HPDE6-E6E7 (cell line): ENCODE results near the gene SLC4A1.

ENCODE experiments used
- DNase-seq: peaks from one replicate; pipeline ENCODE4 v3.0.0; 2011; ENCODE audit warnings: missing footprints; ENCODE audit errors: extremely low spot score

SLC4A1 gene

DNA sequence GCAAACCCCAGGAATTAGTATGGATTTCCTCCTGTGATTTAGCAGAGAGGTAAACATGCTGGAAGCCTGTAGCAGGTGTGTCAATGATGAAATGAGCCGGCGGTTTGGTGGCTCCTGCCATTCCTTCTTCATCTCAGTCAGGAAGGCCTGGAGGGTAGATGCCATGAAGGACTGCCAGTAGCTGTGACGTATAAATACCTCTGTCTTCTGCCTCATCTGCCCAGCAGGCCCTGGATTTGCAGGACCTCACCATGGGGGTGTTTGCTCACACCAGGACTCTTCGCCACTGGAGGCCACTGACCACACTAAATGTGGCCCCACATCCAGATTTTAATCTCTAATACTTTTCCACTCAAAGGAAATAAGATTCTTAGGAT lies 16.1 kb upstream of the SLC4A1 start:
- no peak for DNase-seq

DNA sequence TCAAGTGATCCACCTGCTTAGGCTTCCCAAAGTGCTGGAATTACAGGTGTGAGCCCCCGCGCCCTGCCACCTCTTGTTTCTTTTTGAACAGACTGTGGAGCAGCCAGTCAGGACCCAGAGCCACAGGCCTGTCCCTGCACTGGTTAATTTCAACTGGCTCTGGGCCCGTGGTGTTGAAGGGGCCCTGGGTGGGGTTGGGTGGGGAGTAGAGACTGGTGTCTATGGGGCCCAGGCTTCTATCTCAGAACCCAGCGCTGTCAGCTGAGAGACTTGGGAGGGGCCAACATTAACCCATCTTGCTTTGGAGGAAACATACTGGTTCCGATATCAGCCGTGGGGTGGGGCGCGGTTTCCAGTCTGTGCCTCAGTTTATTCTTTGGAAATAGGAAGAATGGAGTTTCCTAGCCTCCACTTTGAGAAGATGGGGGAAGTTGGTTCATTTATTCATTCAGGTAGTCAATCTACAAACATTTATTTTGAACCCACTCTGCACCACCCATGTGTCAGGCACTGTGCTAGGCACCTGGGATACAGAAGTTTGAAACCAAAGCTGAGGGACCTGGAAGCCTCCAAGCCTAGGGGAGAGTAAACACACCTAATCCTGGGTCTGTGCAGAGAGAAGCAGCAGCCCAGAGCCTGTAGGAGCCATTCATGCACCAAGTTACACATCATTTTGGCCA lies 15.5 kb upstream of the SLC4A1 start:
- no peak for DNase-seq

DNA sequence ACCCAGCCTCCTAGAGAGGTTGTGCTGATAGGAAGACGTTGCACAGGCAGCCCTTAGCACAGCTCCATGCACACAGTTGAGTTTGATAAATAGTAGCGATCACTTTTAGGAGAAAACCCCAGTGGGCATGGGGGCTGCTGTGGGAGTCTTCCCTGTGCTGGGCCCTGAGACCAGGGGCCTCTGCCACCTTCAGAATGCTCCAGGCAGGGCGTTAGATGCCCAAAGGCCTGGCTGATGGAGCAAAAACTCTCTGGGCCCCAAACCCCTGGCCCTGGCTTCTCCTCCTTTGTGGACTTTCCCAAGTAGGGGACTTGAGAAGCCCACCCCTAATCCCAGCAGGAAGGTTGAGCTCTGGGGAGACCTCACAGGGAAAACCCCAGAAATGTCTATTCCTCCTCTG lies 14.3 kb upstream of the SLC4A1 start:
- DNase-seq: no peak

DNA sequence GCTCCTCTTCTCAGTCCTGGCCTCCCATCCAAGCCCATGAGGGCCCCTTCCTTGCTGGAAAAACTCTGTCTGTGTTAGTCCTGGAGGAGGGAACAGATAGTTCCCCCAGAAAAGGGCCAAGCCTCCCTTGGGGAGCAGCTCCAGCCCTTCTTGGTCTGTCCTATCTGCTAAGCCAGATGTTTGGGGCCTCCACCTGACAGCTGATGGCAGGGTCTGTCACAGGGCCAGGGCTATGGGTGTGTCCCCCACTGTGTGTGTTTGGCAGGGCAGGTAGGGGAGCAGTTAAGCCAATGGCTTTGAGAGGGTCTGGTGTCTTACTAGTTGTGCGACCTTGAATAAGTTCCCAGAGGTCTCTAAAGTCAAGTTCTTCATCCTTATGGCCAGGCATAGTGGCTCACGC lies 13.6 kb upstream of the SLC4A1 start:
- no peak for DNase-seq

DNA sequence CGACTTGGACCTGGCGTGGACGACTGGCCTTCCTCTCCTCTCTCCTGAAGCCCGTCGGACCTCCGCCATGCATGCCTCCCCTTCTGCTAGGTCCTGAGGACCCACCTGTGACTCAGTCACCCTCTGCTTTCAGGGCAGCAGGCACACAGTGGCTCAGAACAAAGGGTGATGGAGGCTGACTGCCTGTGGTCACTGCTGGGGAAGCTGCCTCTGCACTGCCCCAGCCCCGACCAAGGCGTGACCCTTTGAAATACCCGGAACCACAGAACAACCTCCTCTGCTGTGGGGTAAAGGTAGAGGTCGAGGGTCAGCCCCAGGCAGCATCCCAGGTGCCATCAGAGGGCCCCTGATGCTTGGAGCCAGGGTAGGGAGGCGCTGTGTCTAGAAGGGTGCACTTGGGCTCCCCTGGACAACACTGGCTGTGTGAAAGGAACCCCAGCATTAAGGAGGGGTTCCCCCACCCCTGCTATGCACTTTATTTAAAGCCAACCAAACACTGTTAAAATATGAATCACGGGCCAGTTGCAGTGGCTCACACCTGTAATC lies 12.5 kb upstream of the SLC4A1 start:
- DNase-seq: no peak

DNA sequence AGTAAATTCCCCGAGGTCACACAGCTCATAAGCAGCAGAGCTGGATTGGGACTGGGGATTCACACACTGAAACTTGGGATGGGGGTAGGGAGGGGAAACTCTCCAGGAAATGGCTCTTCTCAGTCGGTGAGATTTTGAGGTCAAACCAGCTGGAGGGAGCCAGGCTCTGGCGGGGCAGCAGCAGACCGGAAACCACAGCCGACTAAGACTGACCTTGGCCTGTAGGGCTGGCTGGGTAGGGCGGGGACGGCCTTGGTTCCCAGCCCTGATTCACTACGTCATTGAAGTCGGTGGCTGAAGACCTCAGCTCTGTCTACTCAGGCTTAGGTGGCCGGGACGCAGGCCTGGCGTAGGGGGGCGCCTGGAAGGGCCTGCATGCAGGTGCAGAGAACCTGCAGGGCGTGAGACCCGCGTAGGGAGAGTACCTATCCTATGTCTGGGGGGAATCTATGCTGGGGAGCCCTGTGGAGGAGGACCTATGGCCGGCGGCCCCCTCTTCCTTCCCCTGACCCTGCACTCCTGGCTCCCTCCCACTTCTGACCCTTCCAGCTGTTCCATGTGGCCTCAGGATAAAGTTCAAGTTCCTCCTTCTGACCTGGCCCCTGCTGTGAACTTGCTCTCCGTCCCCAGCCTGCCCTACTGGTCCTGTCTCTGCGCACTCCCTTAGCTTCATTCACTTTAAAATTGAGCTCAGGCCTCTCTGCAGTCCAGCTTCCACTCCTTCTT lies 11.9 kb upstream of the SLC4A1 start:
- DNase-seq: peak; percentile 67

DNA sequence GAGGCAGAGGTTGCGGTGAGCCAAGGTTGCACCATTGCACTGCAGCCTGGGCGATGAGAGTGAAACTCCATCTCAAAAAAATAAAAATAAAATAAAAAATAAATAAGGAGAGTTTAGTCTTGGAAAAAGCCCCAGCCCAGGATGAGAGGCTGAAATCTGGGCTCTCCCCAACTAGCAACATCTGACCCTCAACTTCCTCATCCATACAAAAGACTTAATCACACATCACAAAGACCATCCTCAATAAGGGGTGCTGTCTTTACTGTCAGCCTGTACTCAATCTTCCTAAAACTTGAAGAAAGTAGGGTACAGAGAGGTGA lies 11.4 kb upstream of the SLC4A1 start:
- no peak for DNase-seq

DNA sequence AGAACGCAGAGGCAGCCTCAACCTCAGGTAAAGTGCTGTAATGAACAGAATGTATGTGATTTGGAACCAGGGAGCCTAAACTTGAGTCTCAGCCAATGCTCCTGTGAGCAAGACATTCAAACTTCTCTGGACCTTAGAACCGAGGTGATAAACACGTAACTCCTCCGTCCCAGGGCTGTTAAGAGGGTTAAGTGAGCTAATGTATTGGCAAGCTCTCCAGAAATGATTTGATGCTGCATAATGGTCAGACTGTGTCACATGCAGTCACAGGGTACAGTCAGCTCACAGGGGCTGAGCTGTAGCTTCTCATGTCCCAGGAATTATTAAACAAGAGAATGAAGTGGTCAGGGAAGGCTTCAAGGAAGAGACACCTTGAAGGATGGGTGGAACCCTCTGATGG lies 10.0 kb upstream of the SLC4A1 start:
- DNase-seq: no peak

DNA sequence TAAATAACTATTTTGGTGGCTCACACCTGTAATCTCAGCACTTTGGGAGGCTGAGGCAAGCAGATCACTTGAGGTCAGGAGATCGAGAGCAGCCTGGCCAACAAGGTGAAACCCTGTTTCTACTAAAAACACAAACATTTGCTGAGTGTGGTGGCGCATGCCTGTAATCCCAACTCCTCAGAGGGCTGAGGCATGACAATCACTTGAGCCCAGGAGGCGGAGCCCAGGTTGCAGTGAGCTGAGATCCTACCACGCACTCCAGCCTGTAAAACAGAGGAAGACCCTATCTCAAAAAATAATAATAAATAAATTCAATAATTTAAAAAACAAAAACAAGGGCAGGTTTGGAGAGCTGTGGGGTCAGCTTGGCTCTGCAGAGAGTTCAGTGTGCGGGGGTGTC lies 5.7 kb upstream of the SLC4A1 start:
- no peak for DNase-seq

DNA sequence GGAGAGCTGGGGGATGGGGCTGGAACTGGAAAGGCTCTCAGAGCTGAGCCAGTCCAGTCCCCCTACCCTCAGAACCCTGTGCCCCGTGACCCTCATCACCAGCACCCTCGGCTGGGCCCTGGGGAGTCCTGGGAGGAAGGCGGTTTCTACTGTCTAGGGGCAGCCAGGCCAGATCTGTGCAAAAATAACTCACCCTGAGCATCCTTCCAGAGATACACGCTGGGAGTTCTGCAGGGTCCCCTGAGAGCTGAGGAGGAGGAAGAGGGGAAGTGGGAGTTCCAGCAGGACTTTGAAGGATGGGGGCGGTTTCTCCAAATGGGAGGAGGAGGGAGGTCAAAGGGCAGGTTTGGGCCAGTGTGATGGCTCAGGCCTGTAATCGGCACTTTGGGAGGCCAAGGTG lies 5.0 kb upstream of the SLC4A1 start:
- no peak for DNase-seq

DNA sequence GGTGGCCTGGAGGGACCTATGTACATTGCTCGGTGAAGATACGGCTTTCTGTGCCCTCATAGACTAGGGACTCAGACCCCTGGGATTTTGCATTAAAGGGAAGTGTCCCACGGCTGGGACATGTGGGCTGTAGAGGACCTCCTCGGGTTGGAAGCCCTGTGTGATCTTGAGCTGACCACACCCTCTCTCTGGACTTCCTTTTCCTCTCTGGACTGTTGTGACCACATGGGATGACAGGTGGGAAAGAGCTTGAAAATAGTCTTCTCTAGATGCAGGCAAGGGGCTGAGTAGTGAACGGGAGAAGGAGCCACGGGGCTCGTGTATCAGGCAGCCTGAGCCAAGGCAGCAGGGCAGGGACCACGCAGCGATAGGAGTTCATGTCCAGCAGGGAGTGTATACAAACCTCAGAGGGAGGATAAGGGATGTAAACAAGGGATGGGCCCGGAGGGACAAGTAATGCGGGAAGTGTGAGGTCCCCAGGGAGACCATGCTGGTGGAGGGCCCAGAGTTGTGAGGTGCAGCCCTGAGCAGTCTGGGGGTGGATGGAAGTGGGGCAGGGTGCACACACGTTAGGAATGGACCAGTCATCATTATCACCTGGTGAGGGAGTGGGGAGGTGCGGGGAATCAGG lies 4.5 kb upstream of the SLC4A1 start:
- DNase-seq: no peak

DNA sequence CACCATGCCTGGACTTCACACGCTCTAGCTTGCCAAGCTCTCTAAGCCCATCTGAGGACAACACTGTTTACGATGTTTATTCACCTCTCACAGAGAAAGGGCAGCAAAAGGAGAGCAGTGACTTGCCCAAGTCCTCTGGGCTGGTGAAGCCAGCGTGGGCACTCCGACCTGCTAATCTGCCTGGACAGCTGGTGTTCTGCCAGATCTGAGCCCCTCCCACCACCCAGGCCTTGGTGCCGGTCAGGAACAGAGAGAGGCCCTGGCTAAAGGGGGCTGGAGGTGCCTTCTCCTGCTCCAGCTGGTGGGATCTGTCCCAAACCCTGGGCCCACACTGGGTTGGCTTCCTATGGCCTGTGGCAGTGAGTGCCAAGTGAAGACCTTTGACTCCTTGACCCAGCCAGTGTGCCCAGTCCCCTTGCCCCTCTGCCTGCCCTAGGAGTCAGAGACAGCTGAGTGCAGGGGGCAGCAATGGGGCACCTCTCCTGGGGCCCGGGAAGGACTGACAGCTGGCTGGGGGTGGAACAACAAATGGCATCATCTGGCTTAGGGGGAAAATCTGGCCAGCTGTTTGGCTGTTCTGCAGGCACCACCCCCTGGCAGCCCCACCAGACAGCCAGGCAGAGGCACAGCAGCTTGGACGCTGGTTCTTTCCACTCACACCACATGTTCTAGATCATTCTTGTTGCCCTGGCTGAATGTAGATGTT lies 1.8 kb upstream of the SLC4A1 start:
- DNase-seq: no peak

DNA sequence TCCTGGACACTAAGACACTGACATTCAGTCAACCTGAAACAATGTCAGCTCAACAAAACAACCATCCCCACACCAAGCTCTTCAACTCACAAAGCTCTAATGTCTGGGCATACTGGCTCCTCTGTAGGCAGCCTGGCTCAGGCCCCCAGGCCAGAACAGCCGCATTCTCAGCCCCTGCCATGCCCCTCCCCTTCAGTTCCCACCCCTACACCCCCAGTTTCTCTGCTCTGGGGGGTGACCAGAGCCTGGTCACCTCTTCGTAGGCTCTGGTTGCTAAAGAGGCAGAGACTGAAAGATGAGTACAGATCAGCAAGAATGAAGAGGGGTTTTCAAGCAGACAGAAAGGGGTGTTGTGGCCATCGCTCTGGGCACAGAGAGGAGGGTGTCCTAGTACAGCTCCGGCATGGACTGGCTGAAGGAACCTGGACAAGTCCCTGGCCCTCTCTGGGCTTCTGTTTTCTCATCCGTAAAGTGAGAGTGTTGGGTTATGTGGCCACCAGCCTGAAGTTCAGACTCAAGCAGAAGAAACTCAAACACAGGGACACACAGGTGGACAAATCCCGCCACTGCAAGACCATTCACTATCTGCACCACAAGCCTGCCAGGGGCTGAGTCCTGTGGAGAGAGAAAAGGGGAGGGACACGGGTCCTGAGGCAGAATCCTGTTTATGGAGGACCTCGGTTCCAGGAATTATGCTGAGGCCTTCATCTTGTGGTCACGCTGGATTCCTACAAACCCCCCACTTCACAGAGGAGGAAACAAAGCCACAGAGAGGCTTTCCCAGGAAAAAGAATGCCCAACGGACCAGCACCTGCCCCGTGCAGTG lies 987 bp upstream of the SLC4A1 start:
- DNase-seq: no peak

DNA sequence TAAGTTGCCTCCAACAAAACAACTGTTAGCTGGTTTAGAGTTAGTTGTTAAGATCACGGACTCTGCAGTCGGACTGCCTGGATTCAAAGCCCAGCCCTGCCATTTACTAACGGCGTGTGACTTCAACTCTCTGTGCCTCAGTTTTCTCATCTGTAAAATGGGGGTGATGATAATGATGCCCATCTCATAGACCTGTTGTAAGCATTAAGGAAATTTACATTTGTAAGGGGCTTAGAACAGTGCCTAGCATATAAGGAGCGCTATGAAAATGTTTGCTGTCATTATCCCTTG lies 825 bp downstream of the SLC4A1 start:
- no peak for DNase-seq

DNA sequence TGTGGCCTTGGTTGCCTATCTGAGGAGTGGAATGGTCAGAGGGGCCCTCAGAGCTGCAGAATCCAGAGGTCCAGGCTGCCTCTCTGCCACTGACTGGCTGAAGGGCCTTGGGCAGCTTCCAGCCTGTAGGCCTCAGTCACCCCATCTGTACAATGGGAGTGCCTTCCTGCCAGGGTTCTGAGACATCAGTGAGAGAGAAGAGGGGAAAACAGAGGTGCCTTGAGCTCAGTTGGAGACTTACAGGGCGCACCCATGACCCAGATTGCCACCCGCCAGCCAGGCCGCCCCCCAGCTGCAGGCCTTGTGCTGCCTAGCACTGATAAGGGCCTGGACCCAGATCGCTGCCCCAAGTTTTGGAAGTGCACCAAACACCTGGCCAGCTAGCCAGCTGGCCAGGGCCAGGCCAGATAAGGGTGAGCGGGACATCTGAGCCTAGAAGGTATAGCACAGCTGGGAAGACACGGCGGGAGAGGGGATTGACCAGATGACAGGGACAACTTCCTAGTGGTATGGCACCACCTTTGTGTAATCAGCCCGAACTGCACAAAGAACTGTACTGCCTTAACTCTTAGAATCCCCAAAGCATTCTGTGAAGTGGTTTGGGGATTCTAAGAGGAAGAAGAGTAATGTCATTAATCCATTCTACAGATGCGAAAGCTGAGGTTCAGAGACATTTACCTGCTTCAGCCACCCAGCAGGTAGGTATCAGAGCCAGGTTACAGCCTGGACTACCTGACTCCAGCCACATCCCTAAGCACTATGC lies 1.4 kb downstream of the SLC4A1 start:
- no peak for DNase-seq

DNA sequence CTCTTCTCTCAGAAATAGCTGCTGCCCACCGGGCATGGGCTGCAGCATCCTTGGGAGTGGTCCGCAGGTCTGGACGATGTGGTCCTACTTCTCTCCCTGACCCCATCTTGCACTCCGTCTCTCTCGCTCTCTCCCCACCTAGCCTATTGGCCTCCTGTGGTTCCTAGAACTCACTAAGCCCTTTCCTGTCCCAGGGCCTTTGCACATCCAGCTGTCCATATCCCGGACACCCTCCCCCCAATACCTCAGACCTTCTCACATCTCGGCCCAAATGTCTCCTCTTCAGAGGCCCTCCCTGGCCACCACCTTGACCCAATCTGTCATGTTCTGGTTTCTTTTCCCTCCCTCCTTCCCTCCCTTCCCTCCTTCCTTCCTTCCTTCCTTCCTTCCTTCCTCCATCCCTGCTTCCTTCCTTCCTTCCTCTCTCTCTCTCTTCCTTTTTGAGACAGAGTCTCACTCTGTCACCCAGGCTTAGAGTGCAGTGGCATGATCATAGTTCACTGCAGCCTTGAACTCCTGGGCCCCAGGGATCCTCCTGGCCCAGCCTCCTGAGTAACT lies 4.5 kb downstream of the SLC4A1 start:
- no peak for DNase-seq

DNA sequence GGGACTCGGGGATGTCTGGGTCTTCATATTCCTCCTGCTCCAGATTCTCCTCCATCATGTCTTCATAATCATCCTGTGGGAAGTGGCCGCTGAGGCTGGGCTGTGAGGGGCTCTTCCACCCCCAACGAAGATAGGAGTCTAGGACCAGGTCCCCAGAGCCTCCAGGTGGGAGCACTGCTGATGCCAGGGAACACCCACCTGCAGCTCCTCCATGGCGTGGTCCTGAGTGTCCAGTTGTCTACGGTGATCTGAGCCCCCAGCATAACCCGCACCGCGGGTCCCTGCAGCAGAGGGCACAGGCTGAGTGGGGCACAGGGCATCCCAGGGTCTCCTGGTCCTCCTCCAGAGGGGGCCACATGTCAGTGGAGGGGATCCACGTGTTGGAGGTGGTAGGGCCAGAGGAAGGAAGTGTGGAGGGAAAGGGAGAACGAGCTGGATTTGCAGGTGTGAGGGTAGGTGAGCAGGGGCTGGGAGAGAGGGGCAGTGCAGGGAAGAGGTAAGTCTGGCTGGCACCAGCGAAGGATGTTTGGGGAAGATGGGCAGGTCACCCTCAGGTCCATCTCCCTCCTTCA lies 5.2 kb downstream of the SLC4A1 start:
- DNase-seq: no peak

DNA sequence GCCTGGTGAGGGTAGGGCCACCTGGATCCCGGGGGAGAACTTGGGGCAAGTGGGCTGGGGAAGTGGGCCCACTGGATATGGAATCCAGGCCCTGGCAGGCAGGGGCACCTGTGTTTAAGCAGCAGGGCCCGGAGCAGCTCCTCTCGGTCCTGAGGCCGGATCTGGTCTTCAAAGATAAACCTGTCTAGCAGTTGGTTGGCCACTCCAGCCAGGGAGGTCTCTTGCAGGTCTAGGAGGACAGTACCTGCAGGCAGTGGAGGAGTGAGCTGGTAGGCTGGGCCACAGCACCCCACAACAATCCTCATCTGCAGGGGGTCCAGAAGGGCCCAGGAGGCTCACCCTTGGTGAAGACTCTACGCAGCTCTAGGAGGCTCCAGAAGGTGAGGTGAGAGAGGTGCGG lies 7.6 kb downstream of the SLC4A1 start:
- no peak for DNase-seq

DNA sequence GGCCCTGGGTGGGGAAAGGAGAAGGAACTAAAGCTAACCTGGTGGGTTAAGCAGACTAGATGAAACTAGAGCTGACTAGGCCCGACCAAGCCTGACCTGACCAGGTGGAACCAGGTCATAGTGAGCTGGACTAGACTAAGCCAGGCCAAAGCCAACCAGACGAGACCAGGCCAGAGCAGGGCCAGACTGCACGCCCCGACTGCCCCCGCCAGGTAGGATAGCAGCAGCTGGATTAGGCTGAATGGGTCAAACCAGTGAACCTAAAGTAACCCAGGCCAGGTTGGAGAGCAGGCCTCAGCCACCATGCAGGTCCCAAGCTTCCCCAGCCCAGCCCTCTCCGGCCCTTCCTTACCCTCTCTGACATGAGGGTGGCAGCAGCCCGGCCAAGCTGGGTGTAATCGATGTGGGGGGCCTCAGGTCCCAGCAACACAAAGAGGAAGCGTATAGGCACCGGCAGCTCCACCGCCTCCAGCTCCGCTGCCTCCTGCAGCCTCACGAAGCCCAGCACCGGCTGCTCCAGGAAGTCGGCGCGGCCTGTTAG lies 9.1 kb downstream of the SLC4A1 start:
- no peak for DNase-seq
